ENCODE results near the gene POSTN.

The POSTN gene

DNA sequence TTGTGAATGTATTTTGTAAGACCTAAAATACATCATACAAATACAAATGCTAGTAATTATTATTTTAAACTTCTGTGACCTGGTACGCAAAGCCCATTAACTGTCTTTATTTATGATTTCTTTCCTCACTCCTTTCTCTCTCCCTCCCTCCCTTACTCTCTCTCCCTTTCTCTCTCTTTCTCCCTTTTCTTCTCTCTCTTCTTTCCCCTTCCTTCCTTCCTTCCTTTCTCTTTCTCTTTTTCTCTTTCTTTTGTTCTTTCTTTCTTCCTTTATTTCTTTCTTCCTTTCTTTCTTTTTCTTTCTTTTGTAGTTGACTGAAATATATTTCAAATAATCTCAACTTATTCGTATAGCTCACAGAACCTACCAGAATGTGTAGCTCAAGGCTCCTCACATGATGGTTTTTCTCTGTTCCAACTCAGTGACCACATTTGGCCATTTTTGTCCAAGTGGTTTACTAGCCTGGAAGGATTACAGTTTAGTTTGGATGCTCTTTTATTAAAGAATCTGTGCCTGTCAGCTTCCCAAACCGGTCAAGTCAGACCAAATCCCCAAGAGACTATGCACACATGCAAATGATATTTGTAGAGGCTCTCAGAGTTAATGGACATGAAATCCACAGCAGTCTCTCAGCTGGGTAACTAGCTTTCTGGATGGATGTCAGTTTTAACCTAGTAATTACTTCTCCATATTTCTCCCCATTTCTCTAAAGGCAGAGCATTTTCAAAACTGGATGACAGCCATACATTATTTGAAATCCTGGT lies 71.7 kb downstream of the POSTN start:
- Histone ChIP-seq H3K4me1 (ENCODE audit: low read depth, poor library complexity, severe bottlenecking) (no peaks in the 10 kb centered on the region), H4K20me1 (ENCODE audit: insufficient read depth) (no peaks in the 10 kb centered on the region), H3K9ac (no peak overlapping the region), H3K4me3 (IDR thresholded peaks at IDR 0.05; ENCODE audit: insufficient read depth, low read depth, low read length) (no peak overlapping the region), H3K79me2 (ENCODE audit: insufficient read depth, low read depth) (no peaks in the 10 kb centered on the region), H3K27me3 (ENCODE audit: insufficient read depth, low read depth) (no peaks in the 10 kb centered on the region), H3K4me2 (no peak overlapping the region), H3K27ac (no peak overlapping the region), H3K36me3 (ENCODE audit: insufficient read depth) (no peaks in the 10 kb centered on the region), H2AFZ (ENCODE audit: low read depth) (no peak overlapping the region)
- TF ChIP-seq, protein P1, sequence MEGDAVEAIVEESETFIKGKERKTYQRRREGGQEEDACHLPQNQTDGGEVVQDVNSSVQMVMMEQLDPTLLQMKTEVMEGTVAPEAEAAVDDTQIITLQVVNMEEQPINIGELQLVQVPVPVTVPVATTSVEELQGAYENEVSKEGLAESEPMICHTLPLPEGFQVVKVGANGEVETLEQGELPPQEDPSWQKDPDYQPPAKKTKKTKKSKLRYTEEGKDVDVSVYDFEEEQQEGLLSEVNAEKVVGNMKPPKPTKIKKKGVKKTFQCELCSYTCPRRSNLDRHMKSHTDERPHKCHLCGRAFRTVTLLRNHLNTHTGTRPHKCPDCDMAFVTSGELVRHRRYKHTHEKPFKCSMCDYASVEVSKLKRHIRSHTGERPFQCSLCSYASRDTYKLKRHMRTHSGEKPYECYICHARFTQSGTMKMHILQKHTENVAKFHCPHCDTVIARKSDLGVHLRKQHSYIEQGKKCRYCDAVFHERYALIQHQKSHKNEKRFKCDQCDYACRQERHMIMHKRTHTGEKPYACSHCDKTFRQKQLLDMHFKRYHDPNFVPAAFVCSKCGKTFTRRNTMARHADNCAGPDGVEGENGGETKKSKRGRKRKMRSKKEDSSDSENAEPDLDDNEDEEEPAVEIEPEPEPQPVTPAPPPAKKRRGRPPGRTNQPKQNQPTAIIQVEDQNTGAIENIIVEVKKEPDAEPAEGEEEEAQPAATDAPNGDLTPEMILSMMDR (conservative IDR thresholded peaks at IDR 0.05; ENCODE audit: low read depth, low read length): no peak

DNA sequence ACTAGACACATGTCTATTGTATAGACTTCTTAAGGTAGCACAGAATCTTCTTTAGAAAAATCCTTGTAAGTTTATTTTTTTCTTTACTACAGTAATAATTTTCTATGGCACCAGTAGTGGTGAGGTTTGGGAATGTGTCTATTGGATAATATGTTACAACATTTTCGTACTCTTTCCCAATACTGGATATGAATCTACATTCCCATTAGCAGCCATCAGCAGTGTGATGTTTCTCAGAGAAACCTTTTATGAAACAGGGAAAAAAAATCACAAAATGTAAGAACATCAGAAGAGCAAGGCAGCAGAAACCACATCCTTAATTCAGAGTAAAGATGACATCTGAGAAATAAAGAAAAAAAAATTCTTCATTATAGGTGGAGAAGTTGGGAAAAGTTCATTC lies 83.3 kb downstream of the POSTN start:
- no peak overlapping the region for H3K9ac ChIP-seq
- H3K4me3 ChIP-seq (IDR thresholded peaks at IDR 0.05; ENCODE audit: insufficient read depth, low read depth, low read length): no peak overlapping the region
- H3K4me2 ChIP-seq: no peak overlapping the region
- TF ChIP-seq, protein P1 (conservative IDR thresholded peaks at IDR 0.05; ENCODE audit: low read depth, low read length): no peak
- H3K27ac ChIP-seq: no peak overlapping the region
- no peaks in the 10 kb centered on the region for H4K20me1 ChIP-seq (ENCODE audit: insufficient read depth)
- H2AFZ ChIP-seq (ENCODE audit: low read depth): no peak overlapping the region
- H3K4me1 ChIP-seq (ENCODE audit: low read depth, poor library complexity, severe bottlenecking): no peaks in the 10 kb centered on the region
- no peaks in the 10 kb centered on the region for H3K27me3 ChIP-seq (ENCODE audit: insufficient read depth, low read depth)
- H3K36me3 ChIP-seq (ENCODE audit: insufficient read depth): no peaks in the 10 kb centered on the region
- H3K79me2 ChIP-seq (ENCODE audit: insufficient read depth, low read depth): no peaks in the 10 kb centered on the region

Measured in KMS-11 (cell line).